Tibial artery (tissue), 4 donors: Measurements from ENCODE around the gene ADCK1.
"Not testable (repeated sequence)": the region's sequence is repeated elsewhere in the genome, so short reads cannot be mapped to it uniquely, and the experiment has no call there.

Experiments
- DNase-seq, 2 donors: peaks; one replicate each; pipeline ENCODE4 v3.0.0-alpha.2; 2019
- H3K27ac ChIP-seq, 2 donors: fragments of 200-600 bp; sonication (generic) in 1 of 2; 1 replicate in 1 of 2; 2 replicates in 1 of 2; pipeline ENCODE4 v1.5.1; 2018 to 2019; ENCODE audit warnings: mild to moderate bottlenecking in 1 of 2
- H3K27me3 ChIP-seq, 2 donors: fragments of 200-600 bp; sonication (generic) in 1 of 2; one replicate each; pipeline versions ENCODE4 v1.5.1 to v1.6.0; 2016 to 2019
- H3K36me3 ChIP-seq, 3 donors: fragments of 200-600 bp; sonication (generic) in 2 of 3; one replicate each; pipeline ENCODE4 v1.5.1; 2016 to 2019; ENCODE audit warnings: mild to moderate bottlenecking in 2 of 3
- H3K4me1 ChIP-seq, 4 donors: fragments of 200-600 bp; sonication (generic) in 2 of 4; 1 replicate in 3 of 4; 2 replicates in 1 of 4; pipeline ENCODE4 v1.5.1; 2016 to 2019
- H3K4me3 ChIP-seq, 2 donors: fragments of 200-600 bp; sonication (generic) in 1 of 2; 1 replicate in 1 of 2; 2 replicates in 1 of 2; pipeline ENCODE4 v1.5.1; 2018 to 2019; ENCODE audit warnings: mild to moderate bottlenecking in 2 of 2
- H3K9me3 ChIP-seq, 3 donors: fragments of 200-600 bp; sonication (generic) in 1 of 3; one replicate each; pipeline ENCODE4 v1.5.1; 2016 to 2019
- intact Hi-C: fragments of 100-400 bp; cut with DNase I; formaldehyde crosslinking; loops from one replicate; pipeline ENCODE4 v1.15.0; 2023; ENCODE audit warnings: low total_unique reads
- TF ChIP-seq, protein P1 (sequence below), 2 experiments: fragments of 200-600 bp in 1 of 2; fragments of 450-650 bp in 1 of 2; IDR thresholded peaks; one replicate each; pipeline ENCODE4 v1.5.1; 2017 to 2019; ENCODE audit warnings: antibody characterized with exemption in 2 of 2, mild to moderate bottlenecking in 1 of 2, moderate library complexity in 1 of 2

Gene ADCK1

DNA sequence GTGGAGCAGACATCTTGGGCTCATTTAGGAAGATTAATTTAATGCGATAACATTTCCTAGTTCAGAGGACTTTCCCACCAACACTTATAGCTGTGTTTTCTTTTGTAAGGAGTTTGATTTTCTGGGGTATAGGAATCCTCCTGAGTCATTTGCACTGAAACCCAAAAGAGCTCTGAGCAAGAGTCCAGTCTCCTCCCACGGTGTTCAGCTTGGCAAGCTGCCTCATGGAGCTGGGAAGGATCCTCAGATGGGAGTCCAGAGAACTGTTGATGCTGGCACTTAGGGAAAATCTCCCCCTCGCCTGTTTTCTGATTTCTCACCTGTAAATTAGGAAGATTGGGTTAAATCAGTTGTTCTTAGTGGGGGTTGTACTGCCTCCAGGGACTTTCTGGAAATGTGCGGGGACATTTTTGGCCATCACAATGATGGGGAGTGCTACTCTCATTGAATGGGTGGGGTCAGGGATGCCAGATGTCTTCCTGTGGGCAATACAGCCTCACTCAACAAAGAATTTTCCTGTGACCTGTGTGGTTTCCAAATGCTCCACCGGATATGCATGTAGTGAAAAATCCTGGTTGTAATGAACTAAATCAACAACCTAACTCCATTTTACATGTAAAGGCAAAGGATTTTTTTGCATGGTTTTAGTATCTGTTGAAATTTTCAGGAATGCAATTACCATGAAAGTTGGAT, 150.6 kb downstream of the ADCK1 start:
- intact Hi-C loops, result no loop called here
- no peak for DNase-seq
- TF ChIP-seq, protein P1, sequence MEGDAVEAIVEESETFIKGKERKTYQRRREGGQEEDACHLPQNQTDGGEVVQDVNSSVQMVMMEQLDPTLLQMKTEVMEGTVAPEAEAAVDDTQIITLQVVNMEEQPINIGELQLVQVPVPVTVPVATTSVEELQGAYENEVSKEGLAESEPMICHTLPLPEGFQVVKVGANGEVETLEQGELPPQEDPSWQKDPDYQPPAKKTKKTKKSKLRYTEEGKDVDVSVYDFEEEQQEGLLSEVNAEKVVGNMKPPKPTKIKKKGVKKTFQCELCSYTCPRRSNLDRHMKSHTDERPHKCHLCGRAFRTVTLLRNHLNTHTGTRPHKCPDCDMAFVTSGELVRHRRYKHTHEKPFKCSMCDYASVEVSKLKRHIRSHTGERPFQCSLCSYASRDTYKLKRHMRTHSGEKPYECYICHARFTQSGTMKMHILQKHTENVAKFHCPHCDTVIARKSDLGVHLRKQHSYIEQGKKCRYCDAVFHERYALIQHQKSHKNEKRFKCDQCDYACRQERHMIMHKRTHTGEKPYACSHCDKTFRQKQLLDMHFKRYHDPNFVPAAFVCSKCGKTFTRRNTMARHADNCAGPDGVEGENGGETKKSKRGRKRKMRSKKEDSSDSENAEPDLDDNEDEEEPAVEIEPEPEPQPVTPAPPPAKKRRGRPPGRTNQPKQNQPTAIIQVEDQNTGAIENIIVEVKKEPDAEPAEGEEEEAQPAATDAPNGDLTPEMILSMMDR (IDR thresholded peaks at IDR 0.05), result no peak
- no peaks in the 10 kb centered on the region for H3K36me3 ChIP-seq
- H3K4me3 ChIP-seq, result no peak overlapping the region
- no peaks in the 10 kb centered on the region for H3K4me1 ChIP-seq
- H3K9me3 ChIP-seq, result no peaks in the 10 kb centered on the region
- no peak overlapping the region for H3K27ac ChIP-seq
- no peaks in the 10 kb centered on the region for H3K27me3 ChIP-seq

DNA sequence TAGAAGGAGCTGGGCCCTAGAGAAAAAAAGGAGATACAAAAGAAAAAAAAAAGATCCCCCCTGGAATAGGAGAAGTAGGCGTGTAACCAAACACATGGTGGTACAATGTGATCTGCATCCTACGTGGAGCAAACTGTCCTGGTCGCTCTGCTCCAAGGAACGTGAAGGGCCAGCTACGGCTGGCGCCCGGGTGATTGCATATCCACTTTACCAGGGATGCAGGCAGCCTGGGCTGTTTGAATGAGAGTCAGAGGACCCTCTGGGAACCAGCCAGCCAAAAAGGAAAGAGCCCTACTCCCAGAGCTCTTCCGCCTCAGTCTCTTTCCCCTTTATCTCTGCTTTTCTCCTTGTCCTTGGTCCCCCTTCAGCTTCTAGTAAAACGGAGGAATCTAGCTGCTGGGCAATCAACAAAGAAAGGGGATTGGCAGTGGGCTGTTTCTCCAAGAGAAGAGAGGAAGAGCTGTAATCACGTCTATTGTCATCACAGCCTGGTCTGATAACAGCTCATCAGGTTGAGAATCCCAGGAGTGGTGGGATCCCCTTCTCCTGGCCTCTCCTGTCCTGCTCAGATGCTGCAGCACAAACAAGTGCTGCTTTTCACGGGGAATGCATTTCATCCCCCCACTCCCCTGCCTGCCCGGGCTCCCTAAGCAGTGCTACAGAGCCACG, 156.0 kb downstream of the ADCK1 start:
- Histone ChIP-seq H3K36me3 (no peaks in the 10 kb centered on the region), H3K27me3 (no peaks in the 10 kb centered on the region), H3K4me1 (no peaks in the 10 kb centered on the region), H3K27ac (no peak overlapping the region), H3K9me3 (no peaks in the 10 kb centered on the region), H3K4me3 (no peak overlapping the region)
- TF ChIP-seq, protein P1 (IDR thresholded peaks at IDR 0.05), result no peak
- intact Hi-C loops, result no loop called here
- DNase-seq, result no peak

GRCh38 chr14:77959686-77960085, 159.8 kb downstream of the ADCK1 start:
- H3K36me3 ChIP-seq, H3K4me3 ChIP-seq, H3K4me1 ChIP-seq, H3K27ac ChIP-seq, DNase-seq, H3K9me3 ChIP-seq, H3K27me3 ChIP-seq, intact Hi-C loops: not testable (repeated sequence)

DNA sequence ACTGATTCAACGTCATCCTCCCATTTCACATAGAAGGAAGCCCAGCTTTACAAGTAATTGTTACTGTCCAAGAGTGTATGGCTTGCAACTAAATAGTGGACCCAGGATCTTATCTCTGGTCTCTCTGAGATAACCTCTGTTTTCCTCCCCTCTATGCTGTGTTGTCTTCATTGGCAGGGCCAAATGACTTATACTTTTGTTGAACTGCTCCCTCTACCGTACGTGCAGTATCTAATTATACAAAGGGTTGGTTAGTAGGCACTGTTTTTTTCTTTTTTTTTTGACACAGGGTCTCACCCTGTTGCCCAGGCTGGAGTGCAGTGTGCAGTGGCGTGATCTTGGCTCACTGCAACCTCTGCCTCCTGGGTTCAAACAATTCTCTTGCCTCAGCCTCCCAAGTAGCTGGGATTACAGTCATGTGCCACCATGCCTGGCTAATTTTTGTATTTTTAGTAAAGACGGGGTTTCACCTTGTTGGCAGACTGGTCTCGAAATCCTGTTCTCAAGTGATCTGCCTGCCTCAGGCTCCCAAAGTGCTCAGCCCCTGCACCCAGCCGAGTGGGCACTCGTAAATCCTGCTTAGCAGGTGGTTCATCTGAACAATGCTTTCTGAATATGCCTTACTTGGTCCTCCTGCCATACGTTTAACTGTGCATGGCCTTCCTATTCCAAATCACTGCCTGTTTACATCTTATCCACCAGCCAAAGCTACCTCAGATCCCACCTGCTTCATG, 162.1 kb downstream of the ADCK1 start:
- Histone ChIP-seq H3K36me3 (no peaks in the 10 kb centered on the region), H3K27ac (no peak overlapping the region), H3K9me3 (no peaks in the 10 kb centered on the region), H3K27me3 (peaks cover 0 to 24% of the 10 kb centered on the region in 2 donors), H3K4me3 (no peak overlapping the region), H3K4me1 (peaks cover 0 to 7% (median 3%) of the 10 kb centered on the region in 4 donors)
- TF ChIP-seq, protein P1 (IDR thresholded peaks at IDR 0.05), result no peak
- intact Hi-C loops, result no loop called here
- DNase-seq, result no peak

DNA sequence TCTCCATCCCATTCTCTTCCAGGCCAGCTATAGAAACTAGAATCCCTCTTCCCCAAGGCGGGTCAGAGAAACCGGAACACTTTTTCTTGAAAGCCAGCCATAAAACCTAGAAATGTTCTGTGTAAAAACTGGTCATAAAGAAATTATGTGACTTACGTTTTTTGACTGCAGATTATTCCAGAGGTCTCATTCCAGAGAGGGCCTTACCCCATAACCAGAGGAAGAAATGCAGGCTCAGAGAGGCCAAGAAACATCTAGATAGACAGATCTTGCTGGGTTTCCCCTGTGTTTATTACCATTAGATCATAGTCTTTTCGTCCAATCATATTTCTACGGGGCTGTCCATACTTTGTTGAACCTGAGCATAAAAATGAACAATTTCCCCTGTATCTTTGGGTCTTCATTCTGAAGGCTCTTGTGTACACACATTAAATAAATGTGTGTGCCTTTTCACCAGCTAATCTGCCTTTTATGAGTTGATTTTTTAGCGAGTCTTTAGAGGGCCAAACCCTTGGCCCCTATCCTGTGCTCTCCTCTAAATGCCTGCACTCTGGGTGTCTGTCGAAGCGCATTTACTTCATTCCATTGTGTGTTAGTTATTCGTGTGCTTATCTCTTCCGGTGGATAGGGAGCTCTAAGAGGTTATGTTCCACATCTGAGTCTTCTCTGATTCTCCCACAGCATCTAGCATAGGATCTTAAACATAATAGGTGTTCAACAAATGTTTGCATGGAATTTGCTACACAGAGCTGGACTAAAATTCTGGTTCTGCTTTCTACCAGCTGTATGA, 163.0 kb downstream of the ADCK1 start:
- TF ChIP-seq, protein P1 (IDR thresholded peaks at IDR 0.05), result no peak
- no peak overlapping the region for H3K4me3 ChIP-seq
- peaks cover 0 to 7% (median 3%) of the 10 kb centered on the region in 4 donors for H3K4me1 ChIP-seq
- H3K9me3 ChIP-seq, result no peaks in the 10 kb centered on the region
- H3K27ac ChIP-seq, result no peak overlapping the region
- intact Hi-C loops, result no loop called here
- H3K27me3 ChIP-seq, result peaks cover 0 to 25% of the 10 kb centered on the region in 2 donors
- DNase-seq, result no peak
- H3K36me3 ChIP-seq, result no peaks in the 10 kb centered on the region
